Endodermal cell (in vitro differentiated cells): ENCODE measurements around the gene USP50. TPM values are rescaled to one million over a fixed set of nuclear protein-coding genes. Genes with fewer than 3 reads are reported as not detected.

ENCODE experiments used
- DNase-seq: peaks from one replicate; pipeline ENCODE4 v3.0.0-alpha.2; 2017
- H3K27ac ChIP-seq: 2 replicates; pipeline ENCODE4 v1.5.1; 2013; ENCODE audit warnings: mild to moderate bottlenecking, low read depth, low read length, moderate library complexity
- H3K27me3 ChIP-seq: 2 replicates; pipeline ENCODE4 v1.6.1; 2013; ENCODE audit warnings: mild to moderate bottlenecking, low read length, moderate library complexity; ENCODE audit not compliant: insufficient read depth, control insufficient read depth, poor library complexity, severe bottlenecking
- H3K36me3 ChIP-seq: 2 replicates; pipeline ENCODE4 v1.7.0; 2013; ENCODE audit warnings: mild to moderate bottlenecking, low read length, moderate library complexity; ENCODE audit not compliant: control insufficient read depth, insufficient read depth
- H3K4me1 ChIP-seq: one replicate; pipeline ENCODE4 v1.7.0; 2013; ENCODE audit warnings: low read length; ENCODE audit not compliant: control insufficient read depth, insufficient read depth
- H3K4me3 ChIP-seq: 2 replicates; pipeline ENCODE4 v1.5.1; 2013; ENCODE audit warnings: mild to moderate bottlenecking, low read length, moderate library complexity
- H3K9ac ChIP-seq: 2 replicates; pipeline ENCODE4 v1.6.1; 2013; ENCODE audit warnings: mild to moderate bottlenecking, low read length, moderate library complexity; ENCODE audit not compliant: poor library complexity, severe bottlenecking; ENCODE audit errors: extremely low read depth
- H3K9me3 ChIP-seq: 2 replicates; pipeline ENCODE4 v1.6.1; 2013; ENCODE audit warnings: mild to moderate bottlenecking, low read length, moderate library complexity; ENCODE audit not compliant: control insufficient read depth
- H3K27ac Mint-ChIP-seq: 2 replicates; pipeline ENCODE4 v1.8.0; 2020; ENCODE audit warnings: mixed read lengths
- H3K27me3 Mint-ChIP-seq: 2 replicates; pipeline ENCODE4 v1.8.0; 2021; ENCODE audit warnings: mild to moderate bottlenecking, mixed read lengths; ENCODE audit not compliant: insufficient read depth
- H3K36me3 Mint-ChIP-seq: 2 replicates; pipeline ENCODE4 v1.8.0; 2020; ENCODE audit warnings: low read depth, mixed read lengths
- H3K4me1 Mint-ChIP-seq: 2 replicates; pipeline ENCODE4 v1.8.0; 2020; ENCODE audit warnings: mixed read lengths
- H3K4me3 Mint-ChIP-seq: 2 replicates; pipeline ENCODE4 v1.8.0; 2020; ENCODE audit warnings: mild to moderate bottlenecking, moderate library complexity, mixed read lengths
- H3K9me3 Mint-ChIP-seq: 2 replicates; pipeline ENCODE4 v1.8.0; 2020; ENCODE audit warnings: mild to moderate bottlenecking, mixed read lengths
- WGBS, 2 experiments: methylation state at CpG; one replicate each; pipeline versions ENCODE4 v1.1.5 to v1.1.7; 2013; ENCODE audit warnings: missing lambda C conversion rate in 2 of 2, mixed read lengths in 1 of 2; ENCODE audit not compliant: insufficient coverage in 1 of 2, insufficient read length in 1 of 2; 5-methylcytosine and 5-hydroxymethylcytosine counted together
- total RNA-seq, 2 donors: library from RNA; stranded (reverse); fragmentation: NEBNext Ultra II Directional in 1 of 2; extraction: Animal tissue kit (Norgen Biotek cat#: 25700) in 1 of 2; gene quantifications; 2 replicates in 1 of 2; 3 replicates in 1 of 2; pipeline ENCODE4 v1.2.1, GENCODE V29; 2021
- TF ChIP-seq, protein P1 (sequence below): fragments of 200-600 bp; sonication (generic); conservative IDR thresholded peaks from 2 replicates; pipeline ENCODE4 v1.5.0; 2021; ENCODE audit warnings: antibody characterized with exemption, mild to moderate bottlenecking

USP50 gene
- total RNA-seq, 2 donors from 2014 or later, result 2.1 to 4.6 TPM

DNA sequence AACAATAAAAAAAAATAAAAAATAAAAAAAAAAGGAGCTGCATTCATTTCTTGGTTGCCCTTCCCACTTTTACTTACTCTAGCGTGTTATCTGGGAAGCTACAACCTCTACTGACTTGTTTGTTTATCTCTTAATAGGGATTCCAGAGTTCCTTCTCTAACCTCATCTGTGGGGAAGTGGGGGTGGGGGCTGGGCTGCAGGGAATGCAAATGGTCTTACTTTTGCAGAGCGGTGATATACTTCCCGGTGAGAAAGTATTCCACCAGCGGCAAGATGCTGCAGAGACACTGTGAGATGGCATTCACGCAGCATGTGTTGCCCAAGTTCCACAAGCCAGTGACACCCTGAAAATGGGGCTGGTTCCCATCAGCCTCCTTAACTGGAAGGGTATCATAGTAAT is 2.1 kb downstream of the USP50 start:
- peak; percentile 65 for DNase-seq
- TF ChIP-seq, protein P1, sequence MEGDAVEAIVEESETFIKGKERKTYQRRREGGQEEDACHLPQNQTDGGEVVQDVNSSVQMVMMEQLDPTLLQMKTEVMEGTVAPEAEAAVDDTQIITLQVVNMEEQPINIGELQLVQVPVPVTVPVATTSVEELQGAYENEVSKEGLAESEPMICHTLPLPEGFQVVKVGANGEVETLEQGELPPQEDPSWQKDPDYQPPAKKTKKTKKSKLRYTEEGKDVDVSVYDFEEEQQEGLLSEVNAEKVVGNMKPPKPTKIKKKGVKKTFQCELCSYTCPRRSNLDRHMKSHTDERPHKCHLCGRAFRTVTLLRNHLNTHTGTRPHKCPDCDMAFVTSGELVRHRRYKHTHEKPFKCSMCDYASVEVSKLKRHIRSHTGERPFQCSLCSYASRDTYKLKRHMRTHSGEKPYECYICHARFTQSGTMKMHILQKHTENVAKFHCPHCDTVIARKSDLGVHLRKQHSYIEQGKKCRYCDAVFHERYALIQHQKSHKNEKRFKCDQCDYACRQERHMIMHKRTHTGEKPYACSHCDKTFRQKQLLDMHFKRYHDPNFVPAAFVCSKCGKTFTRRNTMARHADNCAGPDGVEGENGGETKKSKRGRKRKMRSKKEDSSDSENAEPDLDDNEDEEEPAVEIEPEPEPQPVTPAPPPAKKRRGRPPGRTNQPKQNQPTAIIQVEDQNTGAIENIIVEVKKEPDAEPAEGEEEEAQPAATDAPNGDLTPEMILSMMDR, result no peak
- Histone ChIP-seq H3K27me3 (no peaks in the 10 kb centered on the region), H3K9me3 (no peaks in the 10 kb centered on the region), H3K27ac (no peak overlapping the region), H3K36me3 (no peaks in the 10 kb centered on the region), H3K9ac (no peak overlapping the region), H3K4me1 (peaks cover 4% of the 10 kb centered on the region), H3K4me3 (peak overlapping the region; percentile 56)
- Mint-ChIP-seq H3K4me1 (peaks cover 5% of the 10 kb centered on the region), H3K4me3 (no peak overlapping the region), H3K36me3 (no peaks in the 10 kb centered on the region), H3K9me3 (no peaks in the 10 kb centered on the region), H3K27ac (no peak overlapping the region), H3K27me3 (no peaks in the 10 kb centered on the region)
- 46 to 64% methylated on average over 4 to 5 of the region's 5 CpGs for whole genome bisulfite sequencing, 2 experiments

DNA sequence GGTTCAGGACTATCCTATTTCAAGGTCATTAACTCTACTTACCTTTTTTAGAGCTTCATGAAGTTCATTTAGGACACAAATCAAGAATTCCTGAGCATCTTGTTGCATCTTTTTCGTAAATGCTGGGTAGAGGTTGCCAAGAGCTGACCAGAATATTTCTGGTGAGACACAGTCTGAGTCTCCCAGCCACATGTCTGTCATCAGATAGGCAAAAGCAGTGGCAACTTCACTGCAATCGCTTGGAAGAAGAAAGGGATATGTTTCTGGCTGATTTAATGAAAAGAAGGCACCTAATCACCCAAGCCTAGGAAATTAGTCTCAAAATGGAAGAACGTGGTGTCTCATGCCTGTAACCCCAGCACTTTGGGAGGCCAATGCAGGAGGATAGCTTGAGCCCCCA is 2.9 kb downstream of the USP50 start:
- H3K4me3 Mint-ChIP-seq, result no peak overlapping the region
- H3K4me1 ChIP-seq, result peaks cover 4% of the 10 kb centered on the region
- H3K27me3 Mint-ChIP-seq, result no peaks in the 10 kb centered on the region
- H3K9ac ChIP-seq, result no peak overlapping the region
- no peak overlapping the region for H3K27ac ChIP-seq
- no peak overlapping the region for H3K4me3 ChIP-seq
- TF ChIP-seq, protein P1, result no peak
- 98 to 100% methylated on average over 3 of the region's 3 CpGs for WGBS, 2 experiments
- no peaks in the 10 kb centered on the region for H3K9me3 Mint-ChIP-seq
- no peak for DNase-seq
- no peak overlapping the region for H3K27ac Mint-ChIP-seq
- H3K36me3 ChIP-seq, result no peaks in the 10 kb centered on the region
- no peaks in the 10 kb centered on the region for H3K27me3 ChIP-seq
- no peaks in the 10 kb centered on the region for H3K9me3 ChIP-seq
- peaks cover 5% of the 10 kb centered on the region for H3K4me1 Mint-ChIP-seq
- H3K36me3 Mint-ChIP-seq, result no peaks in the 10 kb centered on the region

DNA sequence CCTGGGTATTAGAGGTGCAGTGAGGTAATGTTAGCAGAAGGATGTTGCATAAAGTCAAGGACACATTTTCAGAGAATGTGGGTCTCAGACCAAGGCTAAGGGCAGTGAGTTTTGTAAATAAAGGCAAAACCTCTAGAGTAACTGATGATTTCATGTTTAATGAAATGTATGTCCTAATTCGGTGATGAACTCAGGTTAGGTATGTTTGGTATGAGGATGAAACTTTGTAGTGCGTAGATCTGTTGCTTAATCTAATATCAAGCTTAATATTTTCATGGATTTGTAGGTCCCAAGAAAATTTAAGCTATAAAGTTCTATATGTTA is 3.6 kb downstream of the USP50 start:
- H3K27ac Mint-ChIP-seq, result no peak overlapping the region
- H3K4me1 ChIP-seq, result peaks cover 4% of the 10 kb centered on the region
- H3K9me3 ChIP-seq, result no peaks in the 10 kb centered on the region
- WGBS, 2 experiments, result 94% methylated on average over 2 of the region's 2 CpGs; no CpG with 5 or more reads in 1 of the 2 experiments
- H3K36me3 ChIP-seq, result no peaks in the 10 kb centered on the region
- no peaks in the 10 kb centered on the region for H3K27me3 Mint-ChIP-seq
- no peak overlapping the region for H3K9ac ChIP-seq
- no peak overlapping the region for H3K4me3 Mint-ChIP-seq
- H3K27me3 ChIP-seq, result no peaks in the 10 kb centered on the region
- TF ChIP-seq, protein P1, result no peak
- no peak overlapping the region for H3K4me3 ChIP-seq
- DNase-seq, result no peak
- H3K9me3 Mint-ChIP-seq, result no peaks in the 10 kb centered on the region
- no peak overlapping the region for H3K27ac ChIP-seq
- H3K36me3 Mint-ChIP-seq, result no peaks in the 10 kb centered on the region
- peaks cover 5% of the 10 kb centered on the region for H3K4me1 Mint-ChIP-seq
